Measurements from ENCODE around the gene TFAP2E.

TFAP2E gene

DNA sequence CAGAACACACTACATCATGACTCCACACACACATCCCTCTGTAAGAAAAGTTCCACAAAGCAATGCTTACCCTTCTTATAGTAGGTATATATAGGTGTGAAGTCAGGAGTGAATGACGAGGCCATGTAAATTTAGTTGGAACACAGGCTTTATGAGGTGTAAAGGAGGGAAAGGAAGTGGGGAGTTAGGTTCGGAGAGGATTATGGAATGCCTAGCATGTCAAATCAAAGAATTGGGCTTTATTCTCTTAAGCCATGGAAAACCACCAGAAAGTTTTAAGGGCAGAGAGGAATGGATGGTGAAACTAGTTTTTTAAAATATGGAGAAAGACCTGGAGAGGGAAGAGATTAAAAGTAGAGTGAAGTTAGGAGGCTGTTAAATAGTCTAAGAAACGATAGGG lies 26.3 kb downstream of the TFAP2E start:
- DNase-seq, result no peak

DNA sequence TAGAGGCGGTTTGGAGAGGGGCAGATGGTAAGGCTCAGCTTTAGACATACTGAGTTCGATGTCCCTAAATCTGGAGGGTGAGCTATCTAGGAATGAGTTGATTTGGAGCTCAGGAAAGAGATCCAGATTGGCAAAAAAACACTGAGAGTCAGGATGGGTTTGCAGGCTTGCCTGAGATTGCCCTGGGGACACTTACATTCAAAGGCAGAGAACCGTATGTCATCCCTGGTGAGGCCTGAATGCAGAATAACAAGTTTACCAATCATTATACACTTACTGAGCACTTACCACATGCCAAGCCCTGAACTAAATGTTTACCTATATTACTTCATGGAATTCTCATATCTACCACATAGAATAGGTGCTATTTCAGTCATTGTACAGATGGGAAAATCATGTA lies 27.5 kb downstream of the TFAP2E start:
- no peak for DNase-seq

DNA sequence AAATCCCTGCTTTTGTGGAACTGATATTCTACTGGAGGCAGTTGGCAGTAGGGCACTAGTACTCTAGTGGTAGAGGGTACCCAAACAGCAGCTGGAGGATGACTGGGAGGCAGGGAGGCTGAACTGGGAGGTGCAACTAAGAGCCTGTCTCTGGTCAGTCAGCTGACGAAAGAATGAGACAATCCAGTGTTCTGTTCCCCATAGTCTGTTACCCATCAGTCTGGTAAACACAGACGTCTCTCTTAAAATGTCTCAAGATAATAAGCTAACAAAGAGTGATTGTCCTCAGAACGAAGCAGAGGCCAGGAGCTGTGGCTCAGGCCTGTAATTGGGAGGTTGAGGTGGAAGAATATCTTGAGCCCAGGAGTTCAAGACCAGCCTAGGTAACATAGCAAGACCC lies 30.4 kb downstream of the TFAP2E start:
- DNase-seq, result no peak

DNA sequence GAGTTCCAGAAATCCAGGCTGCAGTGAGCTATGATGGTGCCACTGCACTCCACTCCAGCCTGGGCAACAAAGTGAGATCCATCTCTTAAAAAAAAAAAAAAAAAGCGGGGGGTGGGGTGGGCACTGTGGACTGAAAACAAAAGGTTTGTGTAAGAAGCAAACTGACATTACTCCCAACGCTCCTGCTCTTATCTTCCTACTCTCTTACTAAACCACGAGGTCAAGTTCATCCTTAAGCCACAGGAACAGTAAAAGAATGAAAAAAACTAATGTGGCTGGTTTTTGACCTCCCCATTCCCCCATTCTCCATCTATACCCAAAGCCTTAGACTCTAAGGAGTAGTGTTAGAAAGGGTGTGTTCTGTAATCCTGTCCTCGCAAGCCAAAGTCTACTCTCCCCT lies 30.8 kb downstream of the TFAP2E start:
- no peak for DNase-seq

DNA sequence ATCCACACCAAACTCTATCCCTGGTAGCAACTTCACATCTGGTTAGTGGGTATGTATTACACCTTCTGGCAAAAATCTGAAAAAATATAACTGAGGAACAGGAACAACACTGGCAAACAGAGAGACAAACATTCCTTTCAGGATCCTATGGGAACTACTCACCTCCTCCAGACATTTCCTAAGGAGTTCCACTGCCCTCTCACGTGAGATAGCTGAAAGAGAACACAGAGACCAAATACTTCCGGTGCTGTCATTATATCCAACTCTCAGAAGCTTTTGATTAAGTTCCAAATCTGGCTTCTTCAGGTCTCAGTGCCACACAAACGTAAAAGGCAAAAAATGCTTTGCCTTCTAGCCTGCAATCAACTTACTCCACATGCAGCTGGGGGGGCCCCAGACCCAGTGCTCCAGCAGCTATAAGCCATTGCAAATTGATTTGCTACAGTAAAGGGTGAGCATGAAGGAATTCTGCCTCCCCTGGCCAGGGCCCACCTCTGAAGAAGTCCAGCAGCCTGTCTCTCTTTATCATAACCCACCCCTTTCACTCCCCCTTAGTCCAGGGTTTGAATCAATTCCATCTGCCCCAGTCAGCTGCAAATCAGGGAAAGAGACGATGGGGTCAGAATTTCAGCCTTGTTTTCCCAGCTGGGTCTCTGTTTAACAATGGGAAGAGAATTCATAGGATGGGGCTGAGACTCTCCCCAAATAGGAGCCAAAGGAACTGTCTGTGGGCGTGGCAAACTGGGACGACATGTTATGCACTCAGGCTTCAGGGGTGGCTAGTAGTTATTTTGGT lies 32.2 kb downstream of the TFAP2E start:
- no peak for DNase-seq

DNA sequence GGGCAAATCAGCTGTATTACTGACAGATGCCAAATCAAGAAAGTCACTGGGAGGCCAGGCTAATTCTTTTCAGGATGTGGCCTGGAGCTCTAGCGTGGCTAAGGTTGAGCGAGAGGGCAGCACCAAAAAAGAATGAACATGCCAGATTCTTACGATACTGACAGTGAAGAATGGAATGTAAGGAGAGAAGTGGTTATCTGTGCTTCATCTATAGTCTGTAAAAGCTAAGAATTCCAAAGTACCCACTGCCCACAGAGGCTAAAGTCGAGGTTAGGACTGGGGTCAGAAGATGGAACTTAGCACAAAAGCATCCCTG lies 32.7 kb downstream of the TFAP2E start:
- no peak for DNase-seq

DNA sequence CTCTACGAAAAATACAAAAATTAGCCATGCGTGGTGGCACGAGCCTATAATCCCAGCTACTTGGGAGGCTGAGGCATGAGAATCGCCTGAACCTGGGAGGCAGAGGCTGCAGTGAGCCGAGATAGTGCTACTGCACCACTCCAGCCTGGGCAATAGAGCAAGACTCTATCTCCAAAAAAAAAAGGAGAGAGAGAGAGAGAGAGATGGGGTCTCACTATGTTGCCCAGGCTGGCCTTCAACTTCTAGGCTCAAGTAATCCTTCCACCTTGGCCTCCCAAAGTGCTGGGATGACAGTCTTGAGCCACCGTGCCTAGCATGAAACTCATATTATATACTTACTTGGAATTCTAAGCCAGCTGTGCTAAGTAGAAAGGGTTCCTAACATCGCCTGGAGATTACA lies 38.5 kb downstream of the TFAP2E start:
- DNase-seq, result no peak

DNA sequence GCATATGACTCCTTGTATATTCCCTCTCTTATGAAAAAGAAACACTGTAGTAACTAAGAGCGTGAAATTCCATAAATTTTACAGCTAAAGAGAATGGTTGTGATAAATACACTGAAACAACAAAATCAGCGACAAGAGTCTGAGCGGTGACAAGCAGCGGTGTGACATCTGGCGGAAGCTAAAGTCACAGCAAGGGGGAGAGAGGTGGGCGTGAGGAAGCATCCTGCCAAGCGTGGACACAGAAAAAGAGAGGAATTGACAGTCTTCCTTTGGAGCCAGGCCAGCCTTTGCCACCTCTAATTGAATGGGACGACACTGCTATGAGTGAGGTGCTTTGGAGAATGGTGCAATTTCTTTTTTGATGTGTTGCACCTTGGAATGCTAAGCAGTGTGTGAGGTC lies 42.3 kb downstream of the TFAP2E start:
- DNase-seq, result no peak

DNA sequence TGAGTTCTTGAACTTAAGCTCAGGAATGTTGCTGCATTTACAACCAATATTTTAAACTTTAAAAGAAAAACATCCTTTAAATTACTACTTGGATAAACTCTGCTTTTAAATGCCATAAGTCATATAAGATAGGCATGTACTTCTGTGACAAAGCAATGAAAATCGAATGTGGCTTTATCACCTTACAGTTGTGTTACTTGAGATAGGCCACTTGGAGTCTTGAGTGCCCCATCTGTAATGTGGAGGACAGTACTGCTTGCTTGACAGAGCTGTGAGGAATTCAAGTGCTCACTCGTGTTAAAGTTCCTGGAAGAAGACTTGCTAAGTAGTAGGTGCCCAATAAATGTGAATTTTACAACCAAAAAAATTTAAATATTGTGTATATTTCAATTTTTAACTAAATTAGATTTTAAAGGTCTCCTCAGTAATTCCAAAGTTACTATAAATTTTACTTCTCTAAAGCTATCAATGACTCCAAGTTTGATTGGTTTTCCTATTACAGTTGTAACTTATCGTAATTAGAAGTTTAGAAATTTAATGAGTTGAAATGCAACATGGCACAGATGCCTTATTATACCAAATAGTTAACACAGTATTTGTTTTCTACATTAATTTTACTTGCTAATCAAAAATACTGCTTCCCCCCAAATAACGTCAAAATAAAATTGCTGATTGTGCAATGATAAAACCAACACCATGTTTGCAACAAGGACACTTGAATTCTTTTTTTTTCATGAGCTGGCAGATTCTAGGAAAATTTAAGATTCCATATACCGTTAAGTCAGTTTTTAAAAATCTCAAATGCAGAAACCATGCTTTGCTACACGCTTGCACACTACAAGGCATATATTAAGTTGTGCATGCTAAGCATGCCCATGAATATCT lies 46.4 kb downstream of the TFAP2E start:
- DNase-seq, result no peak

DNA sequence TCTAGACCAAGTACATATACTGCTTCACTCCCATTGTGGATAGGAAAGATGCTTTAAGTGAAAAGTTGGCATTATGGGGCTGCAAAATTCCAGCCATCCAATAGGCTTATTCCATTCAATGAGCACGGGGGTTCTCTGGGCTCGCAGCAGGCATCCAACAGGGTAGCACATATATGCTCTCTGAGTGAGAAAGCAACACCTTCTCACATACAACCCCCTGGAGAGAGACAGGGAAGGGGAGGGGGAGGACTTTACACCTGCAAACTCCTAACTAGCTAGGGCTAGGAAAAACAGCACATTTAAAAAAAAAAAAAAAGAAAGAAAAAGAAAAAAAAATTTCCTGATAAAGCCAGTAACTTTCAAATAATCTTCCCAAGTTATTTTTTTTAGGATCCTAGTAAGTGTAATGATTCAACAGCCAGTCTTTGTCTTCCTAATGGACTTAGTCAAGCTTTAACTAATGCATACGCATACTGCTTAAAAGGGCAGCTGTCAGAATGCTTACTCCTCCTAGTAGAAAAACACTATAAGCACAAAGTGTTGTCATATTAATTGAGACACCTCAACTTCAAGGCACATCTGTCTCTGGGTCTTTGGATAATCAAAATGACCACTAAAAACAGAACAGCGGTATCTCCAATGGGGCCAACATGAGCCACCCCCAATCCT lies 49.5 kb downstream of the TFAP2E start:
- DNase-seq, result no peak

DNA sequence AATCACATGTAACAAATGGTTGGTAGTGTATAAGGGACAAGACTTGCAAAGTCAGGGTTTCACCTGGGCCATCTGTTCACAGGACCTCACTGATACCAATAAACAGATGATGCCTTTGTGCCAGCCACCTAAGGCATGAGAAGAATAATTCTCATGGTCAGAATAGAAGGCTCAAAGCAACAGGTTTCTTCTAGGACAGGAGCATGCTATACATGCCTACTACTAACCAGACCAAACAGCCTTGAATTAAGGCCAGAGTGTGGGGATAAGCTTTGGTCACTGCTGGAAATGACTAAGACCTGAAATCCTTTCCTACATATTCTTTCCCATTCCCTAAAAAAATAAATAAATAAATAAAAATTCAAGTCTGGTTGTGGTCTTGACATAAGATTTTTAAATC lies 50.7 kb downstream of the TFAP2E start:
- DNase-seq, result no peak

DNA sequence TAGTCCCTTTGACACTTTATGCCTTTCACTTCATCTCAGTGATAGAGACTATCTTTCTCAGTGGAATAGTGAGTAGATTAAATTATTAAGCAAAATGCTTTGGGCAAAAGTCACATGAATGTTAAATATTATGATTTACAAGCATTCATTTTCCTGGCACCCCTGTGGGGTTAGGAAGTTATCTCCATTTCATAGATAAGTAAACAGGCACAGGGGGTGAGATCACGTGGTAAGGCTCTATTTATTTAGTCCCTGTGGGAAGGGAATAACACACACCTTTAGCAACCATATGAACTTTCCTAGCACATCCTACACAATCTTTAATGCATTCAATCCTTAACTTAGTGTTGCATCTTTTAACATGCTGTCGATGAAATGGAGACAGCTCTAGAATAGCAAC lies 55.9 kb downstream of the TFAP2E start:
- DNase-seq, result no peak

DNA sequence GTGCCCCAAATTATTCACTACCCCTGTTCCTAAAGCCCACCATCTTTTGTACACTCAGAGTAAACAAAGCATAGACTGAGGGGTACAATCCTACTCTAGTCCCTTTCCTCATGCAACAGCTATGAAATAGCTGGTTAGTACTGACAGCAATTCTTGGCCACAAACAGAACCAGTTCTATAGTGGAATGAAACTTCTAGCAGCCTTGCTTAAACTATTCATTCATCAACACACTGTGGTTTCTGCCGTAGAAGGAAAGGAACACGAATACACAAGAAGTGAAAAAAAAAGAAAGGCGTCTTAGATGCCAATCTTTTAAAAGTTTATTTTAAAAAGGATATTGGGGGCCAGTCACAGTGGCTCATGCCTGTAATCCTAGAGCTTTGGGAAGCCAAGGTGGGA lies 58.3 kb downstream of the TFAP2E start:
- DNase-seq, result no peak

DNA sequence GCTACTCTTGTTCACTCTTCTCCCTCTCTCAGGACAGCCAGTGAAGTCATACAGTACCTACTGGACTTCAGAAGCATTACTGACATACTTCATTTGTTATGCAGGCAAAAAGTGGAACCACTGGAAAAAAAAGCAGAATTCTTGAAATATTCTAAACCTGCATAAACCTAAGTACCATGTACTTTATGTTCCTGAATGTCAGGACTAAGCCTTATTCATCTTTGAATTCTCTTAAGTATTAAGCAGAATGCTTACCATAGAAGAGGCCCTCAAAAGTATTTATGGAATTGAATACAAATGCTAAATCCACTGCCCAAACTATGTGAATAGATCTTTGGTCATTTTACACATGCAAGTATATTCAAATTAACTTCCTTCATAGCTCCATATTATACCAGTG lies 60.4 kb downstream of the TFAP2E start:
- DNase-seq, result no peak

DNA sequence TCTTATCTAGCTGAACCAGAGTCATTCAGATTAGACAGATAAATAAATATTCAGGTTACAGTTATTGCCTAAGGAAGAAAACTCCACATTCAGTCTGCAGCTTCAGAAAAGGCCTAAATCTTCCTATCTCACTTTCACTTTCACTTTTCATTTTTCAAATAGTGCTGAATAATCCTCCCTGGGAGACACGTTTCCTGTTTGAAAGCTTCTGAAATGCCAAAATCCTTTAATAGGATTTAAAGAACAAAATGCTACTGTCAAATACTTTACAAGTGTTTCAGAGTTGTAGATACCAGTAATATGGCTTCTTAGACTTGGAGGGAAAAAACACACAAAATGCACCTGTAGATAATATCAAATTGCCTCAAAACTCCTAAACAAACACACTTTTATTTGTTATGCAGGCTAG lies 64.3 kb downstream of the TFAP2E start:
- no peak for DNase-seq

DNA sequence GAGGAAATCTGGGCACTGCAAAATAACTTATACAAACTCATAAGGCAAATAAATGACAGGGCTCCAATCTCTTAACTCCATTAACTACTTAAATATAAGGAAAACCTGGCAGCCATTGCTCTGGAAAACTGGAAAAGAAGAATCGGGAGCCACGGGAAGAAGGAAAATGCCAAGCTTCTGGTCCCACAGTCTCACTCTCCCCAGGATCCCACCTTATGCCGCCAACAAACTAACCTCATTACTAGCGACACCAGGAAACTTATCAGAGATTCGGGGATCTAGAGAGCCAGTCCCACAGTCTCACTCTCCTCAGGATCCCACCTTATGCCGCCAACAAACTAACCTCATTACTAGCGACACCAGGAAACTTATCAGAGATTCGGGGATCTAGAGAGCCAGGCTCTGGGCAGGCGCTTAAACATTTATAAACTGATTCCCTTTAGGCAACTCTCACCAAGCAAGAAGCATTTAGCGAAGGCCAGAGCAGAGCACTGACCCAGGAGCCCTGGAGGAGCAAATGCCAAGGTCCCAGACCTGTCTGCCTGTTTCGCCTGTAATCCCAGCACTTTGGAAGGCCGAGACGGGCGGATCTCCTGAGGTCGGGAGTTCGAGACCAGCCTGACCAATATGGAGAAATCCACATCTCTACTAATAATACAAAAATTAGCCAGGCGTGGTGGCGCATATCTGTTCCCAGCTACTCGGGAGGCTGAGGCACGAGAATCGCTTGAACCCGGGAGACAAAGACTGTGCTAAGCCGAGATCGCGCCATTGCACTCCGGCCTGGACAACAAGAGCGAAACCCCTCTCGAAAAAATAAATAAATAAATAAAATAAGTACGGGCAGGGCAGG lies 67.5 kb downstream of the TFAP2E start:
- DNase-seq, result no peak

DNA sequence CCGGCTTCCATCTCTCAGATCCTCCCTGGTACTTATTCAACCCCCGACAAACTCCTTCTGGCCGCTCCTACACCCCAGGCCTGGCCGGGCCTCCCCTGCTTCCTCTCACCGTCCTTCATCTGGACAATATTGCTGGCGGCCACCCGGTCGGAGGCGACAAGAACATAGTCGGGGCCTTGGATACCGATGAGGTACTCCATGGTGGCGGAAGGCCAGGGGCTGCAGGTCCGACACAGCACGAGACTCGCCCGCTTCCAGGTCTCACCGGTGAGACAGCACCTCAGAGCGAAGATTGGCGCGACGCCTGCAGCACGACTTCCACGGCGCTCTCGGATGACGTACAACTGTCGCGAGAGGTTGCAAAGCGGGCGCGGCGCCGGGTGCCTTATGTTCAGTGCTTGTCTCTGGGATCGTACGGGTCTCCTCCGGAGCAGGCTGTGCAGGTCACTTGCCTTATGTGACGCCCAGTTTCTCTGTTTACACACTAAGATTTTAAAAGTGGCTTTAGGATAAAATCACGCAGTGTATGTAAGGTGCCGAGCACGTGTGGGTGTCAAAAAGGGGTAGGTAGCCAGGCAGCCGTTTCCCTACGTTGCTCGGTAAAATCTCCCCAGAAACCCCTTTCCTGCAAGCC lies 68.2 kb downstream of the TFAP2E start, which contains the start of gene PSMB2:
TSS of gene PSMB2 (minus strand) at position 294 of the 634 bp plus-strand sequence. CDS start at position 200, 94 bp downstream.
- peak; percentile 98 for DNase-seq

DNA sequence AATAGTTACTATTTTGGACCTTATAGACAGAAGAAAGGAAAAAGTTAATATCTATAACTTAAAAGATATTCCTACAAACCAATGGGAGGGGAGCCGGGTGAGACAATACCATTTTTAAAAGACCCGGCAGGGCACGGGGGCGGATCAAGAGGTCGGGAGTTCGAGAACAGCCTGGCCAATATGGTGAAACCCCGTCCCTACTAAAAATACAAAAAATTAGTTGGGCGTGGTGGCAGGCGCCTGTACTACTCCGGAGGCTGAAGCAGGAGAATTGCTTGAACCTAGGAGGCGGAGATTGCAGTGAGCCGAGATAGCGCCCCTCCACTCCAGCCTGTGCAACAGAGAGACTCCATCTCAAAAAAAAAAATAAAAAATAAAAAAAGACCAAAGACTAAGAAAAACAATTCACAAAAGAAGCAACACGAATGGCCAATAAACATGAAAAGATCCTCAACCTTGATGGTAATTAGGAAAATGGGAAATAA lies 69.4 kb downstream of the TFAP2E start:
- peak; percentile 25 for DNase-seq

DNA sequence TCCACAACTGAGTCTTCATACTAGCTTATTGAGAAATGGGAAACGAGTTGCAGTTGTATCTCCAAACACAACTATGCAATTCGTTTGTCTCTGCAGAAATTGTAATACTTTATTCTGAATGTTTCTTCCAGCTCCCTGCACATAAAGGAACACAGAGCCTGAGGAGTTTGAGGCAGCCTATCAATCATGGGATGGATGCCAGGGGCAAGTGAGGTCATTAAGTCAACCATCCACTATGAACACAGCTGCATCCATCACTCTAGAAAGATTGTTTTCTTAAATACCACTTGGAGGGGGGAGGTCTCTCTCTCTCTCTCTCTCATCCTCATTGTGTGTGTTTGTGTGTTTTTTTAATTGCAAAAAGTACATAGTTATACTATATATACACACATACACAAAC lies 71.1 kb downstream of the TFAP2E start:
- no peak for DNase-seq

Data from stimulated activated CD4-positive, alpha-beta T cell treated with anti-CD3 and anti-CD28 coated beads, Interleukin-15, amount 100 ng/mL, for 24 hours (primary cell).